ENCODE data around the gene NLRC5. TPM values are rescaled to one million over a fixed set of nuclear protein-coding genes. Genes with fewer than 3 reads are reported as not detected.
A peak's percentile ranks its signal among the peaks of the same experiment; 100 is the strongest.

The NLRC5 gene
- total and polyA plus RNA-seq, 8 donors: 4.6 to 26.6 (median 9.9) TPM

GRCh38 chr16:57009643-57010170, 20.4 kb downstream of the NLRC5 start:
- TF ChIP-seq, protein P1, sequence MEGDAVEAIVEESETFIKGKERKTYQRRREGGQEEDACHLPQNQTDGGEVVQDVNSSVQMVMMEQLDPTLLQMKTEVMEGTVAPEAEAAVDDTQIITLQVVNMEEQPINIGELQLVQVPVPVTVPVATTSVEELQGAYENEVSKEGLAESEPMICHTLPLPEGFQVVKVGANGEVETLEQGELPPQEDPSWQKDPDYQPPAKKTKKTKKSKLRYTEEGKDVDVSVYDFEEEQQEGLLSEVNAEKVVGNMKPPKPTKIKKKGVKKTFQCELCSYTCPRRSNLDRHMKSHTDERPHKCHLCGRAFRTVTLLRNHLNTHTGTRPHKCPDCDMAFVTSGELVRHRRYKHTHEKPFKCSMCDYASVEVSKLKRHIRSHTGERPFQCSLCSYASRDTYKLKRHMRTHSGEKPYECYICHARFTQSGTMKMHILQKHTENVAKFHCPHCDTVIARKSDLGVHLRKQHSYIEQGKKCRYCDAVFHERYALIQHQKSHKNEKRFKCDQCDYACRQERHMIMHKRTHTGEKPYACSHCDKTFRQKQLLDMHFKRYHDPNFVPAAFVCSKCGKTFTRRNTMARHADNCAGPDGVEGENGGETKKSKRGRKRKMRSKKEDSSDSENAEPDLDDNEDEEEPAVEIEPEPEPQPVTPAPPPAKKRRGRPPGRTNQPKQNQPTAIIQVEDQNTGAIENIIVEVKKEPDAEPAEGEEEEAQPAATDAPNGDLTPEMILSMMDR (IDR thresholded peaks at IDR 0.05): no peak
- intact Hi-C loops (cut with DNase I): no loop called here
- no peaks in the 10 kb centered on the region for H3K36me3 ChIP-seq
- ATAC-seq (no peak), DNase-seq (no peak), FAIRE-seq (no peak)
- no peaks in the 10 kb centered on the region for H3K4me1 ChIP-seq
- no peaks in the 10 kb centered on the region for H3K27me3 ChIP-seq
- 91 to 93% methylated on average over 2 of the region's 2 CpGs for WGBS, 2 donors
- no peak overlapping the region for H3K27ac ChIP-seq
- no peak overlapping the region for H3K4me3 ChIP-seq
- H3K9me3 ChIP-seq: no peaks in the 10 kb centered on the region

DNA sequence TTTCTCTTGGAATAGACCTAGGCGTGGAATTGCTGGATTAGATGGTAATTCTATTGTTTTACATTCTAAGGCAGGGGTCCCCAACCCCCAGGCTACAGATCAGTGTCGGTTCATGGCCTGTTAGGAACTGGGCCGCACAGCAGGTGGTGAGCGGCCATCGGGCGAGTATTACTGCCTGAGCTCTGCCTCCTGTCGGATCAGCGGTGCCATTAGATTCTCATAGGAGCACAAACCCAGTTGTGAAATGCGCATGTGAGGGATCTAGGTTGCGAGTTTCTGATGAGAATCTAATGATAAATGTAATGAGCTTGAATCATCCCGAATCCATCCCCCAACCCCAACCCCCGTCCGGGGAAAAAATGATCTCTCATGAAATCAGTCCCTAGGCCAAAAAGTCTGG, 23.0 kb downstream of the NLRC5 start:
- no peaks in the 10 kb centered on the region for H3K4me1 ChIP-seq
- H3K9me3 ChIP-seq: no peaks in the 10 kb centered on the region
- no peak for FAIRE-seq

DNA sequence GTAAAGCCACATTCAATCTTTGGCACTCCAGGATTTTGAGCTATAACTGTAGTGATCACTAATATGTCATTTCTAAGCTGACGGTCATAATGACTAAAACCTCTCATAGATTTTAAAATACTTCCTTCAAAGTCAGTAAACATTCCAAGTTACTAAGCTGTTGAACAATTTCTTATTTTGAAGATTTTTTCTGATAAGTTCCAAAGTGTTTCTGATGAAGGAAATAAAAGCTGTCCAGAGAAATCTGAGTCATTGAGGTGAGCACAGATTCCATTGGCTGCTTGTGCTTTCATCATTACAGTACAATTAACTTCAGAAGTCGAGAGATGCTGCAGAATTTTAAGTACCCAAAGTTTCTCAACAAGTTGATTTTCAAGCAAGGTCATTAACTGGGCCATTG, 23.9 kb downstream of the NLRC5 start:
- no peak for FAIRE-seq
- intact Hi-C loops (cut with DNase I): no loop called here

More for the DNA sequence above, 23.0 kb downstream of the NLRC5 start:
- 91 to 94% methylated on average over 13 of the region's 13 CpGs for WGBS, 2 donors
- TF ChIP-seq, protein P1 (IDR thresholded peaks at IDR 0.05): no peak
- no peak for ATAC-seq
- Histone ChIP-seq H3K4me3 (no peak overlapping the region), H3K27ac (no peak overlapping the region), H3K36me3 (no peaks in the 10 kb centered on the region), H3K27me3 (no peaks in the 10 kb centered on the region)
- intact Hi-C loops (cut with DNase I): no loop called here
- DNase-seq: no peak

DNA sequence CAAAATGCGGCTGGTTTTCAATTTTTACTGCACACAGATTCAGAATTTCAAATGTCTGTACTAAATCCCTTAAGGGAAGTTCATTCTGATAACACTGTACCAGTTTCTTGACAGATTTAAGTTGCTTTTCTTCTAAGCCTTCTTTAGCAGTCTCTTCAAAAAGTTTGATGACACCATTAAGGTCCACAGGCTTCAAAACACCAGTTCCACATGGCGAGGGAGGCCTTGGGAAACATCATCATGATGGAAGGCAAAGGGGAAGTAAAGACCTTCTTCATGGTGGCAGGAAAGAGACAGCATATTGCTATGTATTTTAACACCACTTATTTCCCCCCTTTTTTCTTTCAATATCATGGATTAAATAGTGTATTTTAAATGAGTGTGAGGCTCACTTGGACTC, 24.5 kb downstream of the NLRC5 start:
- Histone ChIP-seq H3K27ac (peak overlapping the region in 2 of 4 donors; percentile 6 to 36), H3K4me3 (no peak overlapping the region), H3K36me3 (no peaks in the 10 kb centered on the region), H3K9me3 (no peaks in the 10 kb centered on the region), H3K27me3 (no peaks in the 10 kb centered on the region), H3K4me1 (no peaks in the 10 kb centered on the region)
- ATAC-seq (no peak), FAIRE-seq (no peak), DNase-seq (no peak)
- TF ChIP-seq, protein P1 (IDR thresholded peaks at IDR 0.05): no peak
- 93 to 97% methylated on average over 2 of the region's 2 CpGs for WGBS, 2 donors
- intact Hi-C loops (cut with DNase I): no loop called here

More for the DNA sequence above, 23.9 kb downstream of the NLRC5 start:
- DNase-seq (no peak), ATAC-seq (no peak)
- no peaks in the 10 kb centered on the region for H3K36me3 ChIP-seq
- 70 to 80% methylated on average over 2 of the region's 2 CpGs for WGBS, 2 donors
- TF ChIP-seq, protein P1 (IDR thresholded peaks at IDR 0.05): no peak
- no peaks in the 10 kb centered on the region for H3K9me3 ChIP-seq
- H3K4me1 ChIP-seq: no peaks in the 10 kb centered on the region
- no peak overlapping the region for H3K4me3 ChIP-seq
- H3K27me3 ChIP-seq: no peaks in the 10 kb centered on the region
- no peak overlapping the region for H3K27ac ChIP-seq

GRCh38 chr16:57016301-57016700, 26.9 kb downstream of the NLRC5 start:
- H3K4me1 ChIP-seq: no peaks in the 10 kb centered on the region
- H3K27me3 ChIP-seq: no peaks in the 10 kb centered on the region
- no peaks in the 10 kb centered on the region for H3K36me3 ChIP-seq
- H3K9me3 ChIP-seq: no peaks in the 10 kb centered on the region
- WGBS, 2 donors: 91 to 95% methylated on average over 6 of the region's 6 CpGs
- no peak for ATAC-seq
- no peak overlapping the region for H3K4me3 ChIP-seq
- FAIRE-seq: no peak
- no peak for DNase-seq
- TF ChIP-seq, protein P1 (IDR thresholded peaks at IDR 0.05): no peak
- intact Hi-C loops (cut with DNase I): no loop called here
- no peak overlapping the region for H3K27ac ChIP-seq

Measured in pancreas (tissue), 10 donors.